Neural progenitor cell (in vitro differentiated cells): ENCODE data around the gene FOXO4. TPM values are rescaled to one million over a fixed set of nuclear protein-coding genes. Genes with fewer than 3 reads are reported as not detected.

ENCODE experiments used
- DNase-seq: peaks from one replicate; pipeline ENCODE4 v3.0.0-alpha.2; 2016; ENCODE audit warnings: low spot score
- H2AFZ ChIP-seq: fragments of 200-600 bp; sonication (generic); replicated peaks from 2 replicates; pipeline ENCODE4 v1.6.1; 2016; ENCODE audit warnings: antibody characterized with exemption
- H3F3A ChIP-seq: fragments of 200-600 bp; sonication (generic); 2 replicates; pipeline ENCODE4 v1.6.1; 2016; ENCODE audit warnings: antibody characterized with exemption, low read depth
- H3K27ac ChIP-seq: fragments of 200-600 bp; sonication (generic); 2 replicates; pipeline ENCODE4 v1.5.1; 2016; ENCODE audit warnings: mild to moderate bottlenecking
- H3K27me3 ChIP-seq: fragments of 200-600 bp; sonication (generic); 2 replicates; pipeline ENCODE4 v1.6.1; 2016; ENCODE audit warnings: mild to moderate bottlenecking, moderate library complexity
- H3K36me3 ChIP-seq: fragments of 200-600 bp; sonication (generic); 2 replicates; pipeline ENCODE4 v1.5.1; 2016
- H3K4me1 ChIP-seq: fragments of 200-600 bp; sonication (generic); 2 replicates; pipeline ENCODE4 v1.6.1; 2016; ENCODE audit warnings: mixed run types
- H3K4me2 ChIP-seq: fragments of 200-600 bp; sonication (generic); 2 replicates; pipeline ENCODE4 v1.6.1; 2016
- H3K4me3 ChIP-seq: fragments of 200-600 bp; sonication (generic); 2 replicates; pipeline ENCODE4 v1.5.1; 2016
- H3K79me2 ChIP-seq: fragments of 200-600 bp; sonication (generic); 2 replicates; pipeline ENCODE4 v1.6.1; 2016; ENCODE audit warnings: low read depth
- H3K9ac ChIP-seq: fragments of 200-600 bp; sonication (generic); 2 replicates; pipeline ENCODE4 v1.6.1; 2016
- H3K9me3 ChIP-seq: fragments of 200-600 bp; sonication (generic); 2 replicates; pipeline ENCODE4 v1.5.1; 2016; ENCODE audit warnings: low read depth
- H4K20me1 ChIP-seq: fragments of 200-600 bp; sonication (generic); 2 replicates; pipeline ENCODE4 v1.6.1; 2016; ENCODE audit warnings: low read depth
- H3K27ac Mint-ChIP-seq: 3 replicates; pipeline ENCODE4 v1.8.0; 2021; ENCODE audit warnings: mixed read lengths
- H3K27me3 Mint-ChIP-seq: 2 replicates; pipeline ENCODE4 v1.8.0; 2022; ENCODE audit warnings: low read depth, mild to moderate bottlenecking, inconsistent platforms, moderate library complexity, mixed read lengths; ENCODE audit not compliant: insufficient read depth
- H3K36me3 Mint-ChIP-seq: 3 replicates; pipeline ENCODE4 v1.8.0; 2021; ENCODE audit warnings: mixed read lengths
- H3K4me1 Mint-ChIP-seq: 3 replicates; pipeline ENCODE4 v1.8.0; 2021; ENCODE audit warnings: mixed read lengths
- H3K4me3 Mint-ChIP-seq: 3 replicates; pipeline ENCODE4 v1.8.0; 2021; ENCODE audit warnings: mild to moderate bottlenecking, moderate library complexity, mixed read lengths
- H3K9me3 Mint-ChIP-seq: 3 replicates; pipeline ENCODE4 v1.8.0; 2020; ENCODE audit warnings: mixed read lengths
- CTCF ChIP-seq: fragments of 200-600 bp; sonication (generic); IDR thresholded peaks from 2 replicates; pipeline ENCODE4 v1.5.1; 2017; ENCODE audit warnings: antibody characterized with exemption, mild to moderate bottlenecking
- EZH2 ChIP-seq: fragments of 200-600 bp; sonication (generic); IDR thresholded peaks from 2 replicates; pipeline ENCODE4 v1.6.1; 2017; ENCODE audit warnings: antibody characterized with exemption, mild to moderate bottlenecking, moderate library complexity
- EZH2phosphoT487 ChIP-seq: fragments of 200-600 bp; sonication (generic); IDR thresholded peaks from 2 replicates; pipeline ENCODE4 v1.6.1; 2017; ENCODE audit warnings: antibody characterized with exemption
- total RNA-seq: library from RNA; depleted of rRNA; stranded (reverse); fragments of >200 nt; gene quantifications from 2 replicates; pipeline ENCODE4 v1.2.3, GENCODE V29; 2015; ENCODE audit warnings: low replicate concordance

The FOXO4 gene
- total RNA-seq, 1 donor from 2014 or later = 2.5 TPM

- H4K20me1 ChIP-seq = peaks cover 2% of the 10 kb centered on the region
- H3K4me3 ChIP-seq = peak overlapping the region; percentile 3
- H3K27ac ChIP-seq = no peak overlapping the region
- H3F3A ChIP-seq = peaks cover 17% of the 10 kb centered on the region
- peaks cover 5% of the 10 kb centered on the region for H3K9me3 Mint-ChIP-seq
- H3K27me3 ChIP-seq = peaks cover 52% of the 10 kb centered on the region
- H2AFZ ChIP-seq = no peak overlapping the region
- no peak overlapping the region for H3K27ac Mint-ChIP-seq
- H3K36me3 Mint-ChIP-seq = no peaks in the 10 kb centered on the region
- H3K9ac ChIP-seq = no peak overlapping the region
- no peaks in the 10 kb centered on the region for H3K79me2 ChIP-seq
- H3K4me1 ChIP-seq = peaks cover 20% of the 10 kb centered on the region
- DNase-seq = no peak
- no peak overlapping the region for H3K4me3 Mint-ChIP-seq
- H3K4me2 ChIP-seq = peak overlapping the region; percentile 42
- TF ChIP-seq CTCF (no peak), EZH2 (no peak), EZH2phosphoT487 (no peak)
- H3K9me3 ChIP-seq = no peaks in the 10 kb centered on the region
- H3K27me3 Mint-ChIP-seq = peaks cover 9% of the 10 kb centered on the region
- H3K36me3 ChIP-seq = no peaks in the 10 kb centered on the region
- H3K4me1 Mint-ChIP-seq = peaks cover 32% of the 10 kb centered on the region
Measured at GRCh38 chrX:71098951-71099506, 3.4 kb downstream of the FOXO4 start.

GRCh38 chrX:71099736-71100135, 4.1 kb downstream of the FOXO4 start:
- Mint-ChIP-seq H3K4me1 (peaks cover 38% of the 10 kb centered on the region), H3K36me3 (no peaks in the 10 kb centered on the region), H3K4me3 (no peak overlapping the region), H3K9me3 (peaks cover 5% of the 10 kb centered on the region), H3K27ac (no peak overlapping the region), H3K27me3 (peaks cover 12% of the 10 kb centered on the region)
- H3K4me2 ChIP-seq = peak overlapping the region; percentile 42
- no peak overlapping the region for H3K9ac ChIP-seq
- H3K27me3 ChIP-seq = peaks cover 51% of the 10 kb centered on the region
- DNase-seq = peak; percentile 43
- peaks cover 22% of the 10 kb centered on the region for H3K4me1 ChIP-seq
- H2AFZ ChIP-seq = no peak overlapping the region
- H4K20me1 ChIP-seq = peaks cover 2% of the 10 kb centered on the region
- TF ChIP-seq EZH2phosphoT487 (no peak), CTCF (no peak), EZH2 (no peak)
- peak overlapping the region; percentile 3 for H3K4me3 ChIP-seq
- H3K36me3 ChIP-seq = no peaks in the 10 kb centered on the region
- H3K79me2 ChIP-seq = no peaks in the 10 kb centered on the region
- peaks cover 24% of the 10 kb centered on the region for H3F3A ChIP-seq
- H3K27ac ChIP-seq = no peak overlapping the region
- H3K9me3 ChIP-seq = no peaks in the 10 kb centered on the region

GRCh38 chrX:71100581-71101505, 5.2 kb downstream of the FOXO4 start:
- H3K4me2 ChIP-seq = no peak overlapping the region

More at GRCh38 chrX:71100581-71101505, 5.2 kb downstream of the FOXO4 start:
- Histone ChIP-seq H3K9ac (no peak overlapping the region), H3F3A (peaks cover 24% of the 10 kb centered on the region), H4K20me1 (peaks cover 2% of the 10 kb centered on the region), H3K79me2 (no peaks in the 10 kb centered on the region), H2AFZ (no peak overlapping the region), H3K4me1 (peaks cover 22% of the 10 kb centered on the region), H3K27ac (no peak overlapping the region), H3K36me3 (no peaks in the 10 kb centered on the region), H3K9me3 (no peaks in the 10 kb centered on the region), H3K27me3 (peaks cover 49% of the 10 kb centered on the region), H3K4me3 (no peak overlapping the region)
- H3K9me3 Mint-ChIP-seq = peaks cover 6% of the 10 kb centered on the region
- H3K36me3 Mint-ChIP-seq = no peaks in the 10 kb centered on the region
- DNase-seq = no peak
- peaks cover 38% of the 10 kb centered on the region for H3K4me1 Mint-ChIP-seq
- H3K27ac Mint-ChIP-seq = no peak overlapping the region
- TF ChIP-seq EZH2phosphoT487 (no peak), CTCF (no peak), EZH2 (no peak)
- H3K4me3 Mint-ChIP-seq = peak overlapping the region; percentile 45
- peaks cover 8% of the 10 kb centered on the region for H3K27me3 Mint-ChIP-seq
